ENCODE data around the gene PTPRC.
A peak's percentile ranks its signal among the peaks of the same experiment; 100 is the strongest.

The PTPRC gene

DNA sequence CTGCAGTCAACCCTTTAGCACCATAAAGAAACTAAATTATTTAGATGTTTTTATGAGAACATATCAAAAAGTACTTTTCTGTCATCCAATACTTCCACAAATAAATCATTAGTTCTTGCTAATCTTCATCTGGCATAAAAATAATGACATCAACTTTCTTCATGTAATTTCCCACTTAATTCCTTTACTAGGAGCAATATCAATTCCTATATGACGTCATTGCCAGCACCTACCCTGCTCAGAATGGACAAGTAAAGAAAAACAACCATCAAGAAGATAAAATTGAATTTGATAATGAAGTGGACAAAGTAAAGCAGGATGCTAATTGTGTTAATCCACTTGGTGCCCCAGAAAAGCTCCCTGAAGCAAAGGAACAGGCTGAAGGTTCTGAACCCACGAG is 116.9 kb downstream of the PTPRC start:
- DNase-seq (ENCODE audit: insufficient read length): no peak
- TF ChIP-seq POLR2AphosphoS5 (IDR thresholded peaks at IDR 0.05; ENCODE audit: low read depth, low read length): no peak
- TF ChIP-seq POLR2A (IDR thresholded peaks at IDR 0.05; ENCODE audit: low read depth, low read length): no peak
- no peak for TF ChIP-seq TAF1 (IDR thresholded peaks at IDR 0.05; ENCODE audit: borderline replicate concordance, low read depth, low read length)
- no peak for FAIRE-seq

DNA sequence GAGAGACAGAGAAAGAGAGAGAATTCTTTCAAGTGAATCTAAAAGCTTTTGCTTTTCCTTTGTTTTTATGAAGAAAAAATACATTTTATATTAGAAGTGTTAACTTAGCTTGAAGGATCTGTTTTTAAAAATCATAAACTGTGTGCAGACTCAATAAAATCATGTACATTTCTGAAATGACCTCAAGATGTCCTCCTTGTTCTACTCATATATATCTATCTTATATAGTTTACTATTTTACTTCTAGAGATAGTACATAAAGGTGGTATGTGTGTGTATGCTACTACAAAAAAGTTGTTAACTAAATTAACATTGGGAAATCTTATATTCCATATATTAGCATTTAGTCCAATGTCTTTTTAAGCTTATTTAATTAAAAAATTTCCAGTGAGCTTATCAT is 117.6 kb downstream of the PTPRC start:
- FAIRE-seq (no peak), DNase-seq (ENCODE audit: insufficient read length) (no peak)
- TF ChIP-seq POLR2AphosphoS5 (IDR thresholded peaks at IDR 0.05; ENCODE audit: low read depth, low read length): no peak
- no peak for TF ChIP-seq POLR2A (IDR thresholded peaks at IDR 0.05; ENCODE audit: low read depth, low read length)
- TF ChIP-seq TAF1 (IDR thresholded peaks at IDR 0.05; ENCODE audit: borderline replicate concordance, low read depth, low read length): no peak

DNA sequence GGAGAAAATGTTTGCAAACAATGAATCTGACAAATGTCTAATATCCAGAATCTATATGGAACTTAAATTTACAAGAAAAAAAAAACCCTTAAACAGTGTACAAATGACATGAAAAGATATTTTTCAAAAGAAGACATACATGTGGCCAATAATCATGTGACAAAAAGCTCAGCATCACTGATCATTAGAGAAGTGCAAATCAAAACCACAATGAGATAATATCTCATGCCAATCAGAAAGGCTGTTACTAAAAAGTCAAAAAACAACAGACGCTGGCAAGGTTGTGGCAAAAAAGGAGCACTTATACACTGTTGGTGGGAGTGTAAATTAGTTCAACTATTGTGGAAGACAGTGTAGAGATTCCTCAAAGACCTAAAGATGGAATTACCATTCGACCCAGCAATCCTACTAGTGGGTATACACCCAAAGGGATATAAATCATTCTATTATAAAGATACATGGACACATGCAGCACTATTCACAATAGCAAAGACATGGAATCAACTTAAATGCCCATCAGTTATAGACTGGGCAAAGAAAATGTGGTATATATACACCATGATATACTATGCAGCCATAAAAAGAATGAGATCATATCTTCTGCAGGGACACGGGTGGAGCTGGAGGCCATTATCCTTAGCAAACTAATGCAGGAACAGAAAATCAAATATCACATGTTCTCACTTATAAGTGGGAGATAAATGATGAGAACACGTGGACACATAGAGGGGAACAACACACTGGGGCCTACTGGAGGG is 123.2 kb downstream of the PTPRC start:
- no peak for TF ChIP-seq POLR2AphosphoS5 (IDR thresholded peaks at IDR 0.05; ENCODE audit: low read depth, low read length)
- TF ChIP-seq POLR2A (IDR thresholded peaks at IDR 0.05; ENCODE audit: low read depth, low read length): no peak
- no peak for TF ChIP-seq TAF1 (IDR thresholded peaks at IDR 0.05; ENCODE audit: borderline replicate concordance, low read depth, low read length)
- DNase-seq (ENCODE audit: insufficient read length) (no peak), FAIRE-seq (no peak)

DNA sequence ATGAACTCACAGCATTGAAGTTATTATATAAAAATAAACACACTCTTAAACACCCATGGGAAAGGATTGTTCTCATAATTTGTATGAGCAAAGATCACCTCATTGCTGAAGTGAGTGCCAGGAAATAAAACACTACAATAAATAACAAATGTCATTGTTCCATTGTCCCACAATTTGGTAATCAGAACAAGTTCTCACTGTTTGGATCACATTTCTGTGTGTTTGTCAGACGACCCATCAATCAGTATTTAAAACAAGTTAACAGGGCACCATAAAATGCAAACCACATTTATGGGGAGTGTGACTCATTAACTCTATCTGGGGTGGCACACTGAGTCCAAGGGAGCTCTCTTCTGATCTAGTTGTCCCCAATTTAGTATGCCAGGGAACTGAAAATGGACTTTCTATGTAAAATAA is 124.5 kb downstream of the PTPRC start:
- TF ChIP-seq POLR2A (IDR thresholded peaks at IDR 0.05; ENCODE audit: low read depth, low read length) (no peak), POLR2AphosphoS5 (IDR thresholded peaks at IDR 0.05; ENCODE audit: low read depth, low read length) (no peak)
- DNase-seq (ENCODE audit: insufficient read length) (no peak), FAIRE-seq (no peak)

GRCh38 chr1:198764748-198765147 is 125.9 kb downstream of the PTPRC start:
- no peak for TF ChIP-seq TAF1 (IDR thresholded peaks at IDR 0.05; ENCODE audit: borderline replicate concordance, low read depth, low read length)
- no peak for TF ChIP-seq POLR2A (IDR thresholded peaks at IDR 0.05; ENCODE audit: low read depth, low read length)
- no peak for TF ChIP-seq POLR2AphosphoS5 (IDR thresholded peaks at IDR 0.05; ENCODE audit: low read depth, low read length)
- no peak for DNase-seq (ENCODE audit: insufficient read length)
- no peak for FAIRE-seq

DNA sequence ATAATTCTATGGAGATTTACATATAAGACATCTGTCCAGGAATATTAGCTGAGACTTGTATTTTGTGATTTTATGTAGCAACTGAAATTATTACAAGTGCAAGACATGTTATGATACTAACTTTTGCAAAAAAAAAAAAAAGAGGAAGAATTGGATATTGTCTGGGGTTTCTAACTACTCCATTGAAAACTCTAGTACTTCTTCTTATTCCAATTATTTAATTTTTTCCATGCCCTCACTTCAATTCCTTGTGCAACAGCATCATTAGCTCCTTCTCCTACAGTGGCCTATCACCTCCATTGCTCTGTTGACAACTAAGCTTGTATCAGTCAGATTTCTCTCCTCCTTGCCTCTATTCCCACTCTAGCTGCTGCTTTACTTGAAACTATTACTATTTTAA is 126.6 kb downstream of the PTPRC start:
- TF ChIP-seq POLR2AphosphoS5 (IDR thresholded peaks at IDR 0.05; ENCODE audit: low read depth, low read length): no peak
- no peak for TF ChIP-seq POLR2A (IDR thresholded peaks at IDR 0.05; ENCODE audit: low read depth, low read length)
- TF ChIP-seq TAF1 (IDR thresholded peaks at IDR 0.05; ENCODE audit: borderline replicate concordance, low read depth, low read length): no peak
- DNase-seq (ENCODE audit: insufficient read length) (no peak), FAIRE-seq (no peak)

GRCh38 chr1:198771563-198772153 is 132.8 kb downstream of the PTPRC start:
- FAIRE-seq: peak; percentile 56
- TF ChIP-seq POLR2AphosphoS5 (IDR thresholded peaks at IDR 0.05; ENCODE audit: low read depth, low read length): no peak
- no peak for TF ChIP-seq POLR2A (IDR thresholded peaks at IDR 0.05; ENCODE audit: low read depth, low read length)
- no peak for TF ChIP-seq TAF1 (IDR thresholded peaks at IDR 0.05; ENCODE audit: borderline replicate concordance, low read depth, low read length)

GRCh38 chr1:198772626-198773025 is 133.8 kb downstream of the PTPRC start:
- DNase-seq (ENCODE audit: insufficient read length) (no peak), FAIRE-seq (no peak)
- no peak for TF ChIP-seq POLR2AphosphoS5 (IDR thresholded peaks at IDR 0.05; ENCODE audit: low read depth, low read length)
- TF ChIP-seq TAF1 (IDR thresholded peaks at IDR 0.05; ENCODE audit: borderline replicate concordance, low read depth, low read length): no peak
- TF ChIP-seq POLR2A (IDR thresholded peaks at IDR 0.05; ENCODE audit: low read depth, low read length): no peak

More at GRCh38 chr1:198771563-198772153, 132.8 kb downstream of the PTPRC start:
- no peak for DNase-seq (ENCODE audit: insufficient read length)

- no peak for FAIRE-seq
Observed at GRCh38 chr1:198773030-198773429, 134.2 kb downstream of the PTPRC start.

GRCh38 chr1:198773523-198773922 is 134.7 kb downstream of the PTPRC start:
- DNase-seq (ENCODE audit: insufficient read length) (no peak), FAIRE-seq (peak; percentile 42)
- no peak for TF ChIP-seq POLR2A (IDR thresholded peaks at IDR 0.05; ENCODE audit: low read depth, low read length)
- no peak for TF ChIP-seq POLR2AphosphoS5 (IDR thresholded peaks at IDR 0.05; ENCODE audit: low read depth, low read length)
- TF ChIP-seq TAF1 (IDR thresholded peaks at IDR 0.05; ENCODE audit: borderline replicate concordance, low read depth, low read length): no peak

More at GRCh38 chr1:198773030-198773429, 134.2 kb downstream of the PTPRC start:
- TF ChIP-seq POLR2A (IDR thresholded peaks at IDR 0.05; ENCODE audit: low read depth, low read length) (no peak), TAF1 (IDR thresholded peaks at IDR 0.05; ENCODE audit: borderline replicate concordance, low read depth, low read length) (no peak), POLR2AphosphoS5 (IDR thresholded peaks at IDR 0.05; ENCODE audit: low read depth, low read length) (no peak)
- DNase-seq (ENCODE audit: insufficient read length): no peak

- no peak for TF ChIP-seq TAF1 (IDR thresholded peaks at IDR 0.05; ENCODE audit: borderline replicate concordance, low read depth, low read length)
- no peak for TF ChIP-seq POLR2A (IDR thresholded peaks at IDR 0.05; ENCODE audit: low read depth, low read length)
- no peak for TF ChIP-seq POLR2AphosphoS5 (IDR thresholded peaks at IDR 0.05; ENCODE audit: low read depth, low read length)
- DNase-seq (ENCODE audit: insufficient read length): no peak
- no peak for FAIRE-seq
Observed at GRCh38 chr1:198774421-198774820, 135.6 kb downstream of the PTPRC start.

GRCh38 chr1:198775606-198776005 is 136.8 kb downstream of the PTPRC start:
- no peak for TF ChIP-seq POLR2AphosphoS5 (IDR thresholded peaks at IDR 0.05; ENCODE audit: low read depth, low read length)
- TF ChIP-seq TAF1 (IDR thresholded peaks at IDR 0.05; ENCODE audit: borderline replicate concordance, low read depth, low read length): no peak
- TF ChIP-seq POLR2A (IDR thresholded peaks at IDR 0.05; ENCODE audit: low read depth, low read length): no peak
- FAIRE-seq: no peak
- no peak for DNase-seq (ENCODE audit: insufficient read length)

Data from GM12892 (cell line).